Subcutaneous adipose tissue (tissue), 4 donors: ENCODE results near the gene DNAJC3. TPM values are rescaled to one million over a fixed set of nuclear protein-coding genes. Genes with fewer than 3 reads are reported as not detected.

ENCODE experiments used
- CTCF ChIP-seq: fragments of 450-650 bp; IDR thresholded peaks from one replicate; pipeline ENCODE4 v1.5.1; 2016; ENCODE audit warnings: low read depth, mild to moderate bottlenecking, control low read depth, antibody characterized with exemption, moderate library complexity
- small RNA-seq: library from RNA; depleted of rRNA; stranded (forward); fragments of <200 nt; gene quantifications from one replicate; pipeline ENCODE3, GENCODE V24; 2016
- total RNA-seq, 4 donors: library from RNA; depleted of rRNA; stranded (reverse); fragments of >200 nt; gene quantifications; one replicate each; pipeline ENCODE4 v1.1.0, GENCODE V29; 2016

DNAJC3 gene
- total RNA-seq, 4 donors from 2014 or later: 36.4 to 85.8 (median 51.7) TPM

GRCh38 chr13:95841894-95842293 is 165.0 kb downstream of the DNAJC3 start:
- no peak for TF ChIP-seq CTCF

GRCh38 chr13:95842898-95843297 is 166.0 kb downstream of the DNAJC3 start:
- TF ChIP-seq CTCF: no peak

Small RNA genes within 50 kb of the gene (small RNA-seq; reads per million reads assigned to genes)
- gene HMGN1P24: not detected

Other genes starting within 250 kb of the DNAJC3 start
- gene CLDN10, start 124.4 kb upstream of the DNAJC3 start, total RNA-seq: under 1 TPM in 1 of 4 donors, not detected in 3; 0.75 TPM
- gene DZIP1, start 32.4 kb upstream of the DNAJC3 start, total RNA-seq: 10 to 100 TPM in 1 of 4 donors, 1 to 10 TPM in 3; 8.5 to 11.2 (median 9.6) TPM